Stimulated activated CD8-positive, alpha-beta memory T cell treated with anti-CD3 and anti-CD28 coated beads, Interleukin-15, amount 100 ng/mL, for 4 hours (primary cell): ENCODE results near the gene NPB.

Experiments used
- DNase-seq, 2 donors: peaks; one replicate each; pipeline ENCODE4 v3.0.0-alpha.2; 2020; ENCODE audit warnings: low read depth in 2 of 2

The NPB gene

DNA sequence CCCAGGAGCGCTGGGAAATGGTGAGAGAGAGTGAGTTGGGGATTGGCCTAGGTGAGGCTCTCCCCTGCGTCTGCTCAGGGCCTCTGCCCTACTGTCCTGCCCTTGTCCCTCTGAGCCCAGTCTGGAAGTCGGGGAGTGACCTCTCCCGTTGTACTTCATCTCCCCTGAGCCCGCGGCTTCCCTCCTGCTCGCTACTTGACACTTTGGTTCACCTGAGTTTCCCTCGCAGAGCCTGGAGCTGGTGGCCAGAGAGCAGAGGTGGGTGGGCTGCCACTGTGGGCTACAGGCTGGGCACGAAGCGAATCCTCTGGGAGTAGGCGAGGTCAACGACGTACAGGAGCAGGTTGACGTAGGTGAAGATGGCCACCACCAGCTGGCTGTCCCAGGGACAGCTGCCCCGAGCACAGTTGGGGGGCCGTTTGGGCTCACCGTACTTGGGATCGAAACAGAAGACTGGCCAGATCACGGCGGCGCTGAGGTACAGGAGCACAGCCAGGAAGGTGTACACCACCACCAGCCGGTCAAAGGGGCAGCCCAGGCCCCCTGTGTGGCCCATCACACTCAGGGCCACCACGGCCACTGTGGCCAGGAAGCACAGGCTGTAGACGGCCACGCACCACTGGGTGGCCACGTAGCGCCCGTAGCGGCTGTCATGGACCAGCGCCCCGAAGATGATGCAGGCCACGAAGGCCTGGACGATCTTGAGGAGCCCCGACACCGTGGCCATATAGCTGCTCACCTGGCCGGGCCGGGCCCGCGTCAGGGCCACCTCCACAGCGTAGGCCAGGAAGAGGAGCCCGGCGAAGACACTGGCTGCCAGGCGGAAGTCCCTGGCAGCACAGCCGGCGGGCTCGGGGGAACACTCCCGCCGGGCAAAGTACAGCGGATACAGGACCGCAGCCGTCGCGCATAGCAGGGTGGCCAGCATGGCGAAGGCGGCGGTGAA lies 38.8 kb downstream of the NPB start:
- no peak for DNase-seq

DNA sequence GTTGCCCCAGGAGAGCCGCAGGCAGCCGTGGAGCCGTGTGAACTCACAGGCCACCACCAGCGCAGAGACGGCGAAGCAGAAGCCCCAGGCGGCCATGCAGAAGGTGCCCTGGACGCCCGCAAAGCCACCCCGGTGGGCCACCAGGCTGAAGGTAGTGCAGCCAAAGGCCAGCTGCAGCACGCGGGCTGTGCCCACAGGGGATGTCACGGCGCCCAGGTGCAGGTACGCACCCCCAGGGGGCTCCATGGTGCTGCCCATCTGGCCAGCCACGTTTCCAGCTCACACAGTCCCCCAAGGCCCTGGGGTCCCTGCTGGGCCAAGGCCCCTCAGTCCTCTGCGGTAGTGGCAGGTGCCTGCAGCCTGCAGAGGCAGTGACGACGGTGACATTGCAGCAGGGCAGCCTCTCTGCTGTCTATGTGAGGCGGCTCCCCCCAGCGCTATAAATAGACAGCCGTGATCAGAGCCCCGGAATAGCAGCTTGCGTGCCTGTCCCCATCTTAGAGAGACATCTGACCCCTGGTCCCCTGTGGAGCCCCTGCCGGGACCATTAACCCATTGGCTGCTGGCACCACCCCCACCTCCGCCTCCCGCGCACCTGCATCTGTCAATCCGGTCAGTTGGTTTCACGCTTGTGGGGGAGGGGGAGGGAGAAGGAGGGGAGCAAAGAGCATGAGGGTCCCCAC lies 39.6 kb downstream of the NPB start:
- no peak for DNase-seq

DNA sequence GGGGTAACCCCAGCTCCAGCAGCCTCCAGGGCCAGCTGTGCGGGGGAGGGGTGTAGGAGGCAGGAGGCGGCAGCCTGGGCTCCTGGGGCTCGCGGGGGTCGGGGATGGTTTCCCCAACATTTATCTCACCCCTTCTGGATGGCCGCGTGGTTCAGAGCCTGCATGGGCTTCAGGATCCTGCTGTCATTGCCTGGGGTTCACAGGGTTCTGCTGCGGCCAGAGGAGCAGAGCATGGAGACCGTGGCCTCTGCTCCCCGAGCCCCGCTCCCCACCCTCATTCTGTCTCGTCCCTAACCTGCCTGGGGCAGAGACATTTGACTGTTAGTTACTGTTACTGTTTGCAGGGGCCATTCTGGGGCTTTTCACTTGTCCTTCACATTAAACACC lies 40.1 kb downstream of the NPB start:
- DNase-seq, result no peak

DNA sequence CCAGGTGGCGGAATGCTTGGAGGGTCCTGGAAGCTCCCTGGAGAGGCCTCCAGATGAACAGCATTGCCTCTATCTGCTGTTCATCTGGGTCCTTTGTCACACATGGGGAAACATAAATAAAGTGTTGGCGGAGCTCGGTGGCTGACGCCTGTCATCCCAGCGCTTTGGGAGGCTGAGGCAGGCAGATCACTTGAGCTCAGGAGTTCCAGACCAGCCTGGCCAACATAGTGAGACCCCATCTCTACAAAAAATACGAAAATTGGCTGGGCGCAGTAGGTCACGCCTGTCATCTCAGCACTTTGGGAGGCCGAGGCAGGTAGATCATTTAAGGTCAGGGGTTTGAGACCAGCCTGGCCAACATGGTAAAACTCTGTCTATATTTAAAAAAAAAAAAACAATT lies 42.8 kb downstream of the NPB start:
- no peak for DNase-seq

DNA sequence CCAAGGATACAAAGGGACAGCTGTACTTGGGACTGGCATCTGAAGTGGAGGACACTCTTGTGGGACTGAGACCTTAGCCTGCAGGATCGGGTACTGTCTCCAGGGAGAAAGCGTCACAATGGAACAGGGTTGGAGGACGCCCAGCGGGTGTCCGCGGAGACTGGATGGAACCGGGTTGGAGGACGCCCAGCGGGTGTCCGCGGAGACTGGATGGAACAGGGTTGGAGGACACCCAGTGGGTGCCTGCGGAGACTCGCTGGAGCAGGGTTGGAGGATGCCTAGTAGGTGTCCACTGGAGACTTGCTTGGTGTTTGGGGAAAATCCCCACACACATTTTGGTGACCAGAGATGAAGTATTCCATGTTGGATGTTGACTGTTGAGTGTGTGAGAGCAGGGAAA lies 45.2 kb downstream of the NPB start, which contains the start of gene MYADML2:
Gene MYADML2, minus strand, starts transcription at position 45 of the 400 bp plus-strand sequence. CDS start 5,492 bp downstream, outside the sequence.
- no peak for DNase-seq

DNA sequence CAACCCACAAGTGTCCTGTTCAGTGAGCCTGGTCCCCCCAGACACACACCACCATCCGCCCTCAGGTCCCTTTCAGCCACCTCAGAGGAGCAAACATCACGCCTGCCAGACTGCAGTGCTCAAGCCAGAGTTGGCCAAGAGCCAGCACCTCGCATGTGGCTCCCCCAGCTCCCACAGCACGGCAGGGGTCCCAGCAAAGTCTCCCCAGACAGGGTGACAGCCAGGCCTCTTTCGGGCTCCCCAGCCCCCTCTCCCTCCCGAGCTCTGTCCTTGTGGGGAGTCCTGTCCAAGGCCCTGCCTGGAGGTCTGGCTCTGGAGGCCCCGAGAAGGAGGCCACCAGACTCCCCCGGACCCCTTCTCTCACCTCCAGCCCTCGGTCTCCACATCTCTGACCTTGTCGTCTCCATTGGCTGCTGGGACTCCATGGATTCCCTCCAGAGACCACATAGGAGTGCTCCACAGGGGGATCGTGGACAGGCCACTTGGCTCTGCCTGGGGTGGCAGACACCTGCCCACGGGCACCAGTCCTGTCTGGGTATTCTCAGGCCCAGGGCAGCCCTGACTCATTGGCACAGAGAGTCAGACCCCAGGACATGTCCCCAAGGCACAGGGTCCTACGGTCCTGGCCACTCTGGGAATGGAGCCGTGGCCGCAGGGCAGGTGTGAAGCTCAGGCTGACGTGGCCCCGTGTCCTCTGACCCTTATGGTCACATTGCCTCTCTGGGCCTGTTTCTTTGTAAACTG lies 46.8 kb downstream of the NPB start:
- no peak for DNase-seq

DNA sequence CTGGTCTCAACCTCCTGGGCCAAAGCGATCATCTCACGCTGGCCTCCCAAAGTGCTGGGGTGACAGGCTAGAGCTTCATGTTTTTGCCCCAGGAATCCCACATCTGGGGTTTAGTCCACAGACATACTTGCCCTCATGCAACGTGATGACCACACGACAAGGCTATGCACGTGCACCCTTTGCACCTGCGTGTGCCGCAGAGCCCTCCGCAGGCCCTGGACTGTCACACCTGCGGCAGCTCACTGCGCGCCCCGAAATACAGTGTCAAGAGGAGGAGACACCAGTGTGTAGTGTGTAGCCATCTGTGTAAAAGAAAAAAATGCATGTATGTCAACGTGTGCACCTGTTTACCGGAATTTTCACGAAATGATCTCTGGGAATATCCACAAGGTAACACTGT lies 48.5 kb downstream of the NPB start:
- no peak for DNase-seq

DNA sequence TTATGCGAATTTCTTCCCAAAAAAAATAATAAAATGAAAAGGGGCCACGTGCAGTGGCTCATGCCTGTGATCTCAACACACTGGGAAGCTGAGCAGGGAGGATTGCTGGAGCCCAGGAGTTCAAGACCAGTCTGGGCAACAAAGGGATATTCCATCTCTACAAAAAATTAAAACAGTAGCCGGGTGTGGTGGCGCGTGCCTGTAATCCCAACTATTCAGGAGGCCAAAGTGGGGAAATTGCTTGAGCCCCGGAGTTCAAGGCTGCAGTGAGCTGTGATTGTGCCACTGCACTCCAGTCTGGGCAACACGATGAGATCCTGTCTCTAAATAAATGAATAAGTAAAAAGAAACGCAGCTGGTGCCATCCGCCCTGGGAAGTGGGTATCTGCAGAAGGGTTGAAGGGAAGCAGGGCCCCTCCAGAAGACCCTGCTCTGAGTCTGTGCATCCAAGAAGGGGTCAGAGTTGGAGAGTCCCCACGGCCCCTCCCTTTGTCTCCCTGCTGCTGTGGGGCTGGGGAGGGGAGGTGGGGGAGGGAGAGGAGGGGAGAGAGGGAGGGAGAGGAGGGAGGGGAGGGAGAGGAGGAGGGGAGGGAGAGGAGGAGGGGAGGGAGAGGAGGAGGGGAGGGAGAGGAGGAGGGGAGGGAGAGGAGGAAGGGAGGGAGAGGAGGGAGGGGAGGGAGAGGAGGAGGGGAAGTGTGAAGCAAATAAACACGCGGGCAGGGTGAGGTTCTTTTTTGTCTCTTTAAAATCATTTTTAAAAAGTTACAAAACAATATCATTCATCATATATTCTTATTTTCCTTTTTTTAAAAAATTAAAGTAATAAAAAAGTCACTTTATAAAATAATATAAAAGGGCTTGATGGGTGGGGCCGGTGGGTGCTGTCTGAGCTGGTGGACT lies 50.0 kb downstream of the NPB start:
- DNase-seq, result no peak
